Measurements from ENCODE around the gene KLHL4.

Gene KLHL4

DNA sequence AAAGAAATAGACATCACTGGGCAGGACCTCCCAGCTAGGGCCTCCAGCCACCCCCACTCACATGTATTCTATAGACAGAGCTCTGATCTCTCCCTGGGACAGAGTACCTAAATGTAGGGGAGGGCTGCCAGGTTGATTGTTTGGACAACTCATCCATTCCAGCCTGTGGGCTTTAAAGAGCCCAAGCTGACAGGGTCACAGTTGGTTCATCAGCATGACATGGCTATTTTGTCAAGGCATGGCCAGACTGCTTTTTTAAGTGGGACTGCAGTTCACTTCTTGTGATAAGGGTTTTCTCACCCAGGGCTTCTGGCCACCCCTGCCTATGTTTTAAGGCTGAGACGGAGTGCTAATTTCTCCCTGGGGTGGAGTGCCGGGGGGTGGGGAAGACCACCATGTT, 63.3 kb downstream of the KLHL4 start:
- in situ Hi-C loops (cut with MboI; ENCODE audit: low pct_unique_long_range_greater_than_20kb, low sequenced_read_pairs, unreplicated experiment): no loop called here
- no peak for DNase-seq (ENCODE audit: low spot score)
- TF ChIP-seq, protein P1, sequence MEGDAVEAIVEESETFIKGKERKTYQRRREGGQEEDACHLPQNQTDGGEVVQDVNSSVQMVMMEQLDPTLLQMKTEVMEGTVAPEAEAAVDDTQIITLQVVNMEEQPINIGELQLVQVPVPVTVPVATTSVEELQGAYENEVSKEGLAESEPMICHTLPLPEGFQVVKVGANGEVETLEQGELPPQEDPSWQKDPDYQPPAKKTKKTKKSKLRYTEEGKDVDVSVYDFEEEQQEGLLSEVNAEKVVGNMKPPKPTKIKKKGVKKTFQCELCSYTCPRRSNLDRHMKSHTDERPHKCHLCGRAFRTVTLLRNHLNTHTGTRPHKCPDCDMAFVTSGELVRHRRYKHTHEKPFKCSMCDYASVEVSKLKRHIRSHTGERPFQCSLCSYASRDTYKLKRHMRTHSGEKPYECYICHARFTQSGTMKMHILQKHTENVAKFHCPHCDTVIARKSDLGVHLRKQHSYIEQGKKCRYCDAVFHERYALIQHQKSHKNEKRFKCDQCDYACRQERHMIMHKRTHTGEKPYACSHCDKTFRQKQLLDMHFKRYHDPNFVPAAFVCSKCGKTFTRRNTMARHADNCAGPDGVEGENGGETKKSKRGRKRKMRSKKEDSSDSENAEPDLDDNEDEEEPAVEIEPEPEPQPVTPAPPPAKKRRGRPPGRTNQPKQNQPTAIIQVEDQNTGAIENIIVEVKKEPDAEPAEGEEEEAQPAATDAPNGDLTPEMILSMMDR (IDR thresholded peaks at IDR 0.05; ENCODE audit: extremely low read depth, insufficient read depth, missing control alignments): no peak

GRCh38 chrX:87582453-87582852, 64.9 kb downstream of the KLHL4 start:
- TF ChIP-seq, protein P1 (IDR thresholded peaks at IDR 0.05; ENCODE audit: extremely low read depth, insufficient read depth, missing control alignments): no peak
- no peak for DNase-seq (ENCODE audit: low spot score)
- in situ Hi-C loops (cut with MboI; ENCODE audit: low pct_unique_long_range_greater_than_20kb, low sequenced_read_pairs, unreplicated experiment): no loop called here

- DNase-seq (ENCODE audit: low spot score): no peak
- TF ChIP-seq, protein P1 (IDR thresholded peaks at IDR 0.05; ENCODE audit: extremely low read depth, insufficient read depth, missing control alignments): peak; percentile 62
- in situ Hi-C loops (cut with MboI; ENCODE audit: low pct_unique_long_range_greater_than_20kb, low sequenced_read_pairs, unreplicated experiment): no loop called here
Observed at GRCh38 chrX:87583679-87584078, 66.1 kb downstream of the KLHL4 start.

DNA sequence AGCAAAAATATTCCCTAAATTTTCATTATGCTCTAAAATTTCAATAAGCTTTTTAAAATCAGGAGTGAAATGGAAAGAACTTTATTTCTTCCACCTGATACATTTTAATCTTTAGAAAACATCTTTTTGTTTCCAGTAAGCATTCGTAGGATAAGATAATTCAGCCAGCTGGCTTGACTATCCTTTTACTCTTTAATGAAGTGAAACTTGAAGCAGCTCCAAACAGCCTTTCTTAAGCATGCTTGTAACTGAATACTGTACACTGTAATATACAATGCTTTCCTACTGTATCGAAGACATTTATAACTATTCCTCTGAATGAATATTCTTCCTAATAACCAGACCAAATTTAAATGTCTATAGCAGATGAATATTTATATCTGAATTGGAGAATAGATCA, 98.8 kb downstream of the KLHL4 start:
- DNase-seq (ENCODE audit: low spot score): no peak
- in situ Hi-C loops (cut with MboI; ENCODE audit: low pct_unique_long_range_greater_than_20kb, low sequenced_read_pairs, unreplicated experiment): no loop called here
- TF ChIP-seq, protein P1 (IDR thresholded peaks at IDR 0.05; ENCODE audit: extremely low read depth, insufficient read depth, missing control alignments): no peak

GRCh38 chrX:87621697-87622096, 104.1 kb downstream of the KLHL4 start:
- TF ChIP-seq, protein P1 (IDR thresholded peaks at IDR 0.05; ENCODE audit: extremely low read depth, insufficient read depth, missing control alignments): no peak
- no peak for DNase-seq (ENCODE audit: low spot score)
- in situ Hi-C loops (cut with MboI; ENCODE audit: low pct_unique_long_range_greater_than_20kb, low sequenced_read_pairs, unreplicated experiment): no loop called here

- TF ChIP-seq, protein P1 (IDR thresholded peaks at IDR 0.05; ENCODE audit: extremely low read depth, insufficient read depth, missing control alignments): no peak
- in situ Hi-C loops (cut with MboI; ENCODE audit: low pct_unique_long_range_greater_than_20kb, low sequenced_read_pairs, unreplicated experiment): no loop called here
Observed at GRCh38 chrX:87626996-87627395, 109.4 kb downstream of the KLHL4 start.

DNA sequence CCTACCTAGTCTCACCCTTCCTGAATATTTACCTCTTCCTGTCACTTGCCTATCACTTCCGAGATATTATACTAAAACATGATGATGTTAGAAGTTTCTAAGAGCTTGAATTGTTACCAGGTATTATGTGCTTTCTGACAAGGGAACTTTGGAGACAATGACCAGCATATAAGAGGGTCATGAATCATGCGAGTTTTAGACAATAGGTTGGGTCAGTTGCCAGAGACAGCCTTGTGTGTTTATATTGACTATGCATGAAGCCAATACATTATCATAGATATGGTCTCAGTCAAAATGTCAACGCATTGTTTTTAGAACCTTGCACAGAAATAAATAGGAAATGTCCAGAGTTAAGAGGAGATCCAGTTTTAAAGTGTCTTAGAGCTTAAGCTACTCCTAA, 116.8 kb downstream of the KLHL4 start:
- DNase-seq (ENCODE audit: low spot score): no peak
- in situ Hi-C loops (cut with MboI; ENCODE audit: low pct_unique_long_range_greater_than_20kb, low sequenced_read_pairs, unreplicated experiment): no loop called here
- TF ChIP-seq, protein P1 (IDR thresholded peaks at IDR 0.05; ENCODE audit: extremely low read depth, insufficient read depth, missing control alignments): no peak

More at GRCh38 chrX:87626996-87627395, 109.4 kb downstream of the KLHL4 start:
- DNase-seq (ENCODE audit: low spot score): no peak
